Measurements from ENCODE around the gene MINDY4.

The MINDY4 gene

GRCh38 chr7:30929686-30930085 lies 158.5 kb downstream of the MINDY4 start:
- in situ Hi-C loops (cut with MboI; ENCODE audit: low pct_unique_long_range_greater_than_20kb, low sequenced_read_pairs) = no loop called here
- no peak for DNase-seq

GRCh38 chr7:30930621-30931020 lies 159.4 kb downstream of the MINDY4 start:
- in situ Hi-C loops (cut with MboI; ENCODE audit: low pct_unique_long_range_greater_than_20kb, low sequenced_read_pairs) = no loop called here
- no peak for DNase-seq

GRCh38 chr7:30931161-30931928 lies 160.1 kb downstream of the MINDY4 start:
- in situ Hi-C loops (cut with MboI; ENCODE audit: low pct_unique_long_range_greater_than_20kb, low sequenced_read_pairs) = no loop called here
- DNase-seq = no peak

GRCh38 chr7:30931929-30932540 lies 160.8 kb downstream of the MINDY4 start:
- in situ Hi-C loops (cut with MboI; ENCODE audit: low pct_unique_long_range_greater_than_20kb, low sequenced_read_pairs) = no loop called here
- no peak for DNase-seq

GRCh38 chr7:30932562-30932961 lies 161.3 kb downstream of the MINDY4 start:
- no peak for DNase-seq
- in situ Hi-C loops (cut with MboI; ENCODE audit: low pct_unique_long_range_greater_than_20kb, low sequenced_read_pairs) = no loop called here

- no peak for DNase-seq
- in situ Hi-C loops (cut with MboI; ENCODE audit: low pct_unique_long_range_greater_than_20kb, low sequenced_read_pairs) = no loop called here
Measured at GRCh38 chr7:30933124-30933974, 162.1 kb downstream of the MINDY4 start.

- DNase-seq = no peak
- in situ Hi-C loops (cut with MboI; ENCODE audit: low pct_unique_long_range_greater_than_20kb, low sequenced_read_pairs) = no loop called here
Measured at GRCh38 chr7:30934225-30934624, 163.0 kb downstream of the MINDY4 start.

- DNase-seq = no peak
- in situ Hi-C loops (cut with MboI; ENCODE audit: low pct_unique_long_range_greater_than_20kb, low sequenced_read_pairs) = no loop called here
Measured at GRCh38 chr7:30934732-30935568, 163.7 kb downstream of the MINDY4 start.

GRCh38 chr7:30935569-30935877 lies 164.3 kb downstream of the MINDY4 start:
- DNase-seq = no peak
- in situ Hi-C loops (cut with MboI; ENCODE audit: low pct_unique_long_range_greater_than_20kb, low sequenced_read_pairs) = no loop called here

- in situ Hi-C loops (cut with MboI; ENCODE audit: low pct_unique_long_range_greater_than_20kb, low sequenced_read_pairs) = no loop called here
Measured at GRCh38 chr7:30936650-30937245, 165.5 kb downstream of the MINDY4 start.

GRCh38 chr7:30937416-30937815 lies 166.2 kb downstream of the MINDY4 start:
- in situ Hi-C loops (cut with MboI; ENCODE audit: low pct_unique_long_range_greater_than_20kb, low sequenced_read_pairs) = no loop called here
- no peak for DNase-seq

More at GRCh38 chr7:30936650-30937245, 165.5 kb downstream of the MINDY4 start:
- no peak for DNase-seq

- in situ Hi-C loops (cut with MboI; ENCODE audit: low pct_unique_long_range_greater_than_20kb, low sequenced_read_pairs) = no loop called here
- DNase-seq = peak; percentile 58
Measured at GRCh38 chr7:30938435-30939316, 167.5 kb downstream of the MINDY4 start.

GRCh38 chr7:30941582-30942323 lies 170.5 kb downstream of the MINDY4 start:
- no peak for DNase-seq
- in situ Hi-C loops (cut with MboI; ENCODE audit: low pct_unique_long_range_greater_than_20kb, low sequenced_read_pairs) = no loop called here
